Stimulated activated naive CD4-positive, alpha-beta T cell treated with Interleukin-2 at 50 U/mL for 16 hours (primary cell): Measurements from ENCODE around the gene CMIP.
"Not testable (repeated sequence)": the region's sequence is repeated elsewhere in the genome, so short reads cannot be mapped to it uniquely, and the experiment has no call there.

Source experiments
- DNase-seq: peaks from one replicate; lab custom pipeline; 2025; lab: John Stamatoyannopoulos, UW

Gene CMIP

DNA sequence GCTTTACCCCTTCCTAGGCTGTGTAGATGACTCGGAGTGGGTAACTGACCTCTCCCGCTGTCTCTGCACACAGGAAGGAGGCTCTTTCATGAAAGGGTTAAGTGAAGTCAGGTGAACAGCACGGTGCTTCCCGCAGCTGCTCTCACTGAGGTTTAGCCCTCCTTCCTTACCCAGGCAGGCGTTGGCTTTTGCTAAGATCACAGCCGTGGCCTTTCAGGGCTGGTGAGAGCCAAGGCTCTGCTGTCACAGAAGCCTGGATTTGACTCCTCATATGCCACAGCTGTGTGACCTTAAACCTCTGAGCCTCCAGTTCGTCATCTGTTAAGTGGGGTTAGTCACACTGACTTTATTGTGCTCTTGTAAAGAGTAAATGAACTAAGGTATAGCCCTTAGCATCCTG is 243.6 kb downstream of the CMIP start:
- DNase-seq = no peak

DNA sequence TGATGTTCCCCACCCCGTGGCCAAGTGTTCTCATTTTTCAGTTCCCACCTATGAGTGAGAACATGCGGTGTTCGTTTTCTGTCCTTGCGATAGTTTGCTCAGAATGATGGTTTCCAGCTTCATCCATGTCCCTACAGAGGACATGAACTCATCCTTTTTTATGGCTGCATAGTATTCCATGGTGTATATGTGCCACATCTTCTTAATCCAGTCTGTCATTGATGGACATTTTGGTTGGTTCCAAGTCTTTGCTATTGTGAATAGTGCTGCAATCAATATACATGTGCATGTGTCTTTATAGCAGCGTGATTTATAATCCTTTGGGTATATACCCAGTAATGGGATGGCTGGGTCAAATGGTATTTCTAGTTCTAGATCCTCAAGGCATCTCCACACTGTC is 244.2 kb downstream of the CMIP start:
- DNase-seq = not testable (repeated sequence)

DNA sequence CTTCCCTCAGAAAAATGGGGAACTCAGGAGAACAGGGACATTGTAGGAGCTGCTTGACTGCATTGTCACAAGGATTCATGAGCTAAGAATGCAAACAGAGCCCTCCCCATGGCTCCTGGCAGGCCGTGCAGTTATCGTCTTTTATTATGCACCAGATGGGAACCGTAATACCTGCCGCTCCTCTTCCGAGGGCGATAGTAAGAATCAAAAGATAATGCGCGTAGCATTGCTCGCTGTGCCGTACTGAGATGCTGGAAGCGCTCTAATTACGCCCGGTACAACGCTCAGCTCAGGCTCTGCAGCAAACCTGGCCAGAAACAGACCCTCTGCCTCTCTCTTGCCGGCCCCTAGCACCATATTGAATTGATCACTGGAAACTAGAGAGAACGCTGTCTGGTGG is 247.4 kb downstream of the CMIP start:
- DNase-seq = no peak

DNA sequence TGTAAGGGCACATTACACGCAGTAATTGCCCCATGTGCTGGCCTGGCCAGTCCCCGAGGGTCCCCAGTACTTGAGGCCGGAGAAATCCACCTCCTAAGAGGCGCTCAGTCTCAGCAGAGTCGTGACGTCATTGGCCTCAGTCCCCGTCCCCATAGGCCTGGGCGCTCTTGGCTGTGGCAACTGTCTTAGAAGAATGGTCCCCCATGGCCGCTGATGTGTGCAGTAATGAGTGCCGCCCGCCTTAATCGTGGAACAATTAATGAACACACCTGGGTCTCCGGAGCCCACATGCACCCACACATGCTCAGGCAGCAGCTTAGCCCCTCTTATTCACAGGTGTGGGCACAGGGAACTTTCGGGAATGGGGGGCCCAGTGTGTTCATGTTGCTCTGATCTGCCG is 248.0 kb downstream of the CMIP start:
- no peak for DNase-seq

DNA sequence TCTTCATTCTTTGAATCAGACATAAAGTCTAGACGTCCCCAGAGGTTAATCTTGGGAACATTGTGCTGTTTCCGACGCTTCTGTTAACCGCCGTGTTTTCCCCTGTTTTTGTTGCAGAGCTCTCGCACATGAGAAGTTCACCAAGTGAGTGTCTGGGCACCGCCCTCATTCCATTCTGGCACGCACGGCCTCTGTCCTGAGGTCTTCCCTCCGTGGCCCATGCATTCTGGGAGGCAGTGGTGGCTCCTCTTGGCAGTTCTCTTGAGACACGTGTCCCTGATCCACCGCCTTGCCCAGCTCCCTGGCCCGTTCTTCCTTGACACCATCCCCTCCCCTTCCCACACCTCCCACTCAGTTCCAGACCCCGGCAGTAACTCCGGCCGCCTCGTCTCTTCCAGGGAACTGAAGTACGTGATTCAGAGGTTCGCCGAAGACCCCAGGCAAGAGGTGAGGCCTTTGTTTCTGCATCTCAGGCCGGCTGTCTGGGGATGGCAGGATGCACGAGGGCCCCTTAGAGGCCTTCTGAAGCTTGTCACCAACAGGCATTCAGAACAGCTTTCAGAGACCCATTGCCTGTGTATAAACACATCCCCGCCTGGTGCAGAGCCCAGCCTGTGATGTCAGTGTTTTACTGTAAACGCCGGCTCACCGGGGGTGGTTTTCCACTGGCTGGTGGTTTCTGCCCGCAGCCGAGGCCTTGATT is 248.6 kb downstream of the CMIP start:
- no peak for DNase-seq

DNA sequence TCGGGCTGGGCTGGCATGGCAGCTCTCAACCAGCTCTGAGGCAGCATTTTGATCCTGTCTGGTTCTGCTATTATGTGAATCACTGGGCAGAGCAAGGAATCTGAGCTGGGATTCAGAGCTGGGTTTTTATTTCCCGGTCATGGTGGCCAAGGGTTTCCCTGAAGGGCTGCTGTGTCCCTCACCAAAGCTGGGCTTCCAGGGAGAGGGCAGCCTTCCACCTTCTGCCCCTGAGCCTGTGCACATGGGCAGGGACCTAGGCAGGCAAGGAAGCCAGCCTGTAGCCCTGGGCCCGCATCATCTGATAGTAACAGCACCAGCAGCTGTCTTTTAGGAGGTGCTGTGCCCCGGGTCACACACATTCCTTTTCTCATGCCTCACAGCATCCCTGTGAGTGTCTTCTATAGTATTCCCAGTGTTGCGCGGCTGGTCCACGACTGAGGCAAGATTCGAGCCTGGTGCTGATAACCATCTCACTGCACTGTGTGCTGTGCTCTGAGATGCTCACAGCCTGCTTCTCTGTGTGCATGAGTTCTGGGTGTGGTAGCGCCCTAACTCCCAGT is 249.2 kb downstream of the CMIP start:
- no peak for DNase-seq

DNA sequence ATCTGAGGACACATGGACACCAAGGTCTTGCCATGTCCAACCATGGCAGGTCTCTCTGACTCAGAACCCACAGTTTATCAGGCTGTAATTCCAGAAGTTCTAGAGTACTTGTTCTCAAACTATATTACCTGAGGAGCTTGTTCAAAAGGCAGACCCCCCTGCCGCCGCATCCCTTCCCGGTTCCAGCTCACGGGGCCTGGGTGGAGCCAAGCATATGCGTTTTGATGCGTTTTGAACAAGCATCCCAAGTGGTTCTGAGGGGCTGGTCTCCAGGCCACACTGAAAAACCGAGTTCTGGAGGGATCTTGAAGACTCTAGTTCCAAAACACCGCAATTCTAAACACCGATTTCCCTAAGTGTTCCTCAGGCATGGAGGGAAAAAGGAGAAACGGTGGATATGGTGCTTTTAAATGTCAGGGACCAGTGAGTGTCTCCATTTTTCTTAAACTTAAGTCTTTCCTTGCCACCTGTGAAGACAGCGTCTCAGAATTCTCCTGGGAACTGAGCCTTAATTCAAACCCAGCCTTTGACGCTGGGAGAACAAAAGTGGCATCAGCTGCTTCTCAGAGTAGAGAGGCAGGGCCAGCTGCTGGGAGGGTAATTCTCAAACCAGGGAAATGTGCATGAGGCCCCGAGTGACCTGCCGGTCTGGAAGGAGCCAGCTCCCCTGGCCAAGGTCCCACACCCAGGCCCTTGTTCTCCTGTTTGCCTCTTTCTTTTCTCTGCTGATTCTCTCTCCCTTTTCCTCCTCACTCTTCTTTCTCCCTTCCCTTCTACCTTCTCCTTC is 250.1 kb downstream of the CMIP start:
- no peak for DNase-seq

DNA sequence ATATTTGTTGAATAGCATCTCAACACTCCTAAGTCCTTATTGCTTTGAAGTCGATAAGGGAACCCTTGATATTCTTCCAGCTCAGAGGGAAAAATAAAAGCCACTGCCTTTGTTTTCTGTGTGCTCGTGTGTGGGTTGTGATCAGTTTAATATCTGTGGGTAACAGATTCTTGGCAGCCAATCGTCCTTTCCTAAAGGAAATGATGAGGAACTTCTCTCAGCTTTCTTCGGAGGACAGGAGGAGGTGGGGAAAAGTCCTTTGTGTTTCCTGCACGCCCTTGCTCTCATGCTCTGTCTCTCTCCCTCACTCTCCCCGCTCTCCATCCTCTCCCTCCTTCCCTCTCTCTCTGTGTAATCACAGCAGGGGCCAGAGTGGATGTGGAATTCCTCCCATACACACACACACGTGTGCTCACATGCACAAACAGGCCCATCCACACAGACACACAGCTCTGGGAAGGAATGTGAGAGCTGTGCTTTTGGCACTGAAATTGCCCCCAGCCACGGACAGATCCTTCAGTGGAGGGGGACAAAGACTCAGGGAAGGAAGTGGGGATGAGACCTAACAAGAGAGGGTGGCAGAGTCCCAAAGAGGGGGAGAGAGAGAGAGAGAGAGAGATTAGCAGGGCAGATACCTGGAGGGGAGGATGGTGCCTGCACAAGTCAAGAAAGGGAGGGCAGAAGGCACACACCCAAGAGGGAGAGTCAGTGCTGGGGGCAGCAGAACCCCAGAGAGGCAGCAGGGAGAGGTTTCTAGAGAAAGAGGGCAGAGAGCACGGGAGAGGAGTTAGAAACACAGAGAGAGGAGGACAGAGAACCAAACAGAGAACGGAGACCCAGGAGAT is 250.9 kb downstream of the CMIP start:
- DNase-seq = no peak

DNA sequence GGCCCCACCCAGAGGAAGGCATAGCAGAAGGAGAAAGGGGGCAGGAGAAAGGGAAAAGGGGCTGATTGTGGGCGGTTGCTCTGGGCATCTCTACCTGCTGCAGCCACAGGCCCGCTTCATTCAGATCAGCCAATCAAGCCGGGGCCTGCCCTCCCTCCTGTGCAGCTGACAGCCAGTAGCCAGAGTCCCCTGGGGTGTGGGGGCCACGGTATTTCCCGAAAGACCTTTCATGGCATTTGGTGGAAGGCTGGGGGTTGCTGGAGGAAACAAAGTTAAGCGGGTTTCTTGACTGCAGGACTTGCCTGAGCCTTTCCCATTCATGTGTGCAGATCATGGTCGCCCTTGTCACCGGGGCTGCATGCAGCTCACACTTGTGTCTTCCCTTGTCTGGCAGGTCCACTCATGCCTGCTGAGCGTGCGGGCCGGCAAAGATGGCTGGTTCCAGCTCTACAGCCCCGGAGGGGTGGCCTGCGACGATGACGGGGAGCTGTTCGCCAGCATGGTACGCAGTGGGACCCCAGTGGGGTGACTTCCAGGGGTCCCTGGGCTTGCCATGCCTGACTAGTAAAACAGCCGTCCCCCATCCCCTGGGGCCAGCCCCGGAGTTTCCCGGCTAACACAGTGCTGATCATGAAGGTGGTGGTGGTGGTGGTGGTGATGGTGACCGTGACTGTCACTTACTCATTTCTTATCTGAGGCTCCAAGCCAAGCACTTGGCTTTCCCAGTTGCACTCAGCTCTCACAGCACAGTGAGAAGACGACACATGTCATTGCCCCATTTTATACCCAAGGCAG is 251.8 kb downstream of the CMIP start:
- DNase-seq = no peak

DNA sequence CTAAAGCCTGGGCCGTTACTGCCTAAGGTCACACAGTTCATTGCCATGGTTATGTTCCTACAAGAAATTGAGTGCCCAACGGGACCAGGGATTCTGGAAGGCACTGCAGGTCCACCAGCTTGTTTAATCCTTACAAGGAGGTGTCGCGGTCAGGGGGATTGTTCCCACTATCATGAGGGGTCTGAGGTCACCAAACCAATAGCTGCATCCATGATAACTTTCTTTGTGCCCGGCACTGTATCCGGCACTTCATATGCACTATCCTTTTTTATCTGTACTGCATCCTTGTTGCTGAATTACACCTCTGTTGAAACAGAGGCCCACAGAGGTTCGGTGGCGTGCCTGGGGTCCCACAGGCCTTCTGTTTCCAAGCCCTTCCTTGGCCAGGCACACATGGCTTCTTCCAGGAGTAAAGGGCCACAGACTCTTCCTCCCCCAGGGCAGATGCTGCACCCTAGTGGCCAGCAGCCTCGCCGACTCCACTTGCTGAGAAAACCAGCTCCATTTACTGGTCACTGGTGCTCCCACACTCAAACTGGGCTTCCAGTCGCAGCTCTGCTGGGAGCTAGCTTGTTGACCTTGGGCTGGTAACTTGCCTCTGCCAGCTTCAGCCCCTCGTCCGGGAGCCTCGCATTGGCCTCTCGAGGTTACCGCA is 252.5 kb downstream of the CMIP start:
- DNase-seq = no peak

DNA sequence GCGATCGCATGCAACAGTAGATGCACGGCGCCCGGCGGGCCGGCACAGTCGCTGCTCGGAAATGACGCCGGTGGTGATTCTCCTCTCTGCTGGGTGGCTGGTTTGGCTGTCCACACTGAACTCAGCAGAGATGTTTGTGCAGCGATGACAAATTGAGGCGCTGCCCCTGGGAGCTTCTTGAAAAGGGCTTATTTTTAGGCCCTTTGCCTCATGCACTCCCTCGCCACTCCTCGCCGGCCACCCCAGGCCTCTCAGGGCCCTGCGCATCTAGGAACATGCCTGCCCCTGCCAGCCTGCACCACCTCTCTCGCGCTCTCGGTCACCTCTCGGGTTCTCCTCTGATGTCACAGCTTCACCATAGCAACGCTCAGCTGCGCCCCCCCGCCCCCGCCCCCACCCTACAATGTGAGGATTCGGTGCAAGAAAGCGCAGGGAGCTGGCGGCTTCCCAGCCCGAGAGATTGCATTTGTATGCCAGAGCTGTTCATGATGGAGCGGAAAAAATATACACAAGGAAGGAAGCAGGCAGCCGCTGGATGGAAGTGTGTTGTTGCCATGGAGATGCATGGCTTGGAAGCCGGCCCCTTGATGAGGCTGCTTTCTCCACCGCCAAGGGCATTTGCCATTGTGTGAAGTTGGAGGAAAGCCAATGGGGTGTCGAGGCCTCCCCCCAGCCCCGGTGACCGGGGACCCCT is 253.2 kb downstream of the CMIP start:
- DNase-seq = no peak

DNA sequence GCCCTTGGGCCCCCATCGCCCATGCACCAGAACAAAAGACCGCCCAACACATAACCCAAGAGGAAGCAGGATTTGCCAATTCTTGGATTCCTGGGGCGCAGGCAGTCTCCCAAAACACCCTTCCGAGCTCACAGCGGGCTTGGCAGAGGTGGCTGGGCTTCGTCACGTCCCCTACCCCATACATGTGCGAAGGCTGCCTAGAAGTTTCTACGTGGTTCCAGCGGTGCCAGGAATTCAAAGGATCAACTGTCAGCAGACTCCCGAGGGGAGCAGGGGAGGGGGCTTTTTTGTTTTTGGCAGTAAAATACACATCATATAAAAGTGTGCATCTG is 253.7 kb downstream of the CMIP start:
- no peak for DNase-seq

DNA sequence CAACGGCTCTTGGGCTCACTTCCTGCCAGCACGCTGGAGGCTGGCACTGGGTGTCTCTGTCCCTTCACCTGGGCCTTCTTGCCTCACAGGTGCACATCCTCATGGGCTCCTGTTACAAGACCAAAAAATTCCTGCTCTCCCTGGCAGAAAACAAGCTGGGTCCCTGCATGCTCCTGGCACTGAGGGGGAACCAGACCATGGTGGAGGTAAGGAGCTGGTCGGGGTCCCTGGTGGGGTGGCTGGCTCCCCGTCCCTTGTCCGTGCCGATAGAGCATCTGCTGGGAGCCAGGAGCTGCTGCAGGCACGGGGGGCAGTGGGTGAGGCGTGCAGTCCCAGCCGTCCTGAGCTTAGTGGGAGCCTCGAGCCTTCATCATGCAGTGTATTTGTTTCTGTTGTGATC is 255.0 kb downstream of the CMIP start:
- no peak for DNase-seq

DNA sequence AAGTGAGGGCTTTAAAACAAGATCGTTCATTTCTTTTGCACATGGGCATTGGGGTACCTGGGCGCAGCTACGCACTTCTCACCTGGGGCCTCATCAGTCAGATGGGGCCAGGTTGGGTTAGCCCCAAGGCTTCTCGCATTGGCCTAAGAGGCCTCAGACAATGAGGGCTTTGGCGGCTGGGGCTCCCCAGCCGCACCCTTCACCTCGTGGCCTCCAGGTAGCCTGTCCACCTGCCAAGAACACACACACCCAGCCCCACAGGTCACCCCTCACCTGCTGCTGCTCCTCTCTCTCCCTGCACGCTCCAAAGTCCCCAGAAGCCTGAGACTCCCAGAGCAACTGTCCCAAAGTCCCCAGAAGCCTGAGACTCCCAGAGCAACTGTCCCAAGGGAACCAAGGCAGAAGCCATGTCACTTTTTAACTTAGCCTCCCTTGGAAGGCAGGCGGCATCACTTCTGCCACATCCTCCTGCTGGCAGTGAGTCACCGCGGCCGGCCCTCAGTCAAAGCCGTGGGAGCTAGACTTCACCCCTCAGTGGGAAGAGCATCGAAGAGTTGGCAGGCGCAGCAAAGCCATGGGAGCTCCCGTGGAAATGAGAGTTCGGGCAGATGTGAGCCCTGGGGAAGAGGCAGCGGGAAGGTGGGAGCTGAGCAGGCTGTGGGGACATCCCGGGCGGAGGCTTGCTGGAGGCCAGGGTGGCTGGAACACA is 255.6 kb downstream of the CMIP start:
- DNase-seq = no peak

DNA sequence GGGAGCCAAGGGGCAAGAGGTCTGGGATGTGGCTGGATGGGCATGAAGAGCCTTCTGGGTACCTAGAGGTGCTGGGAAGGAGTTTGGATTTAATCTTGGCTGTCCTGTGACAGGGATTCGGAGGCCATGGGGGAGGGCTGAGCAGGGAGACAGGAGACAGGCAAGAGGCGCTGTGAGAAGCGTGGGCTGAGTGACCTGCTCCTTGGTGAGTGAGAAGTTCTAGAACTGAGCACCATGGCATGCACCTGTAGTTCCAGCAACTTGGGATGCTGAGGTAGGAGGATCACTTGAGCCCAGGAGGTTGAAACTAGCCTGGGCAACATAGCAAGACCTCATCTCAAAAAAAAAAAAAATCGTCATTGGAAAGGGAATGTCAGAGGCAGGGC is 256.2 kb downstream of the CMIP start:
- no peak for DNase-seq

DNA sequence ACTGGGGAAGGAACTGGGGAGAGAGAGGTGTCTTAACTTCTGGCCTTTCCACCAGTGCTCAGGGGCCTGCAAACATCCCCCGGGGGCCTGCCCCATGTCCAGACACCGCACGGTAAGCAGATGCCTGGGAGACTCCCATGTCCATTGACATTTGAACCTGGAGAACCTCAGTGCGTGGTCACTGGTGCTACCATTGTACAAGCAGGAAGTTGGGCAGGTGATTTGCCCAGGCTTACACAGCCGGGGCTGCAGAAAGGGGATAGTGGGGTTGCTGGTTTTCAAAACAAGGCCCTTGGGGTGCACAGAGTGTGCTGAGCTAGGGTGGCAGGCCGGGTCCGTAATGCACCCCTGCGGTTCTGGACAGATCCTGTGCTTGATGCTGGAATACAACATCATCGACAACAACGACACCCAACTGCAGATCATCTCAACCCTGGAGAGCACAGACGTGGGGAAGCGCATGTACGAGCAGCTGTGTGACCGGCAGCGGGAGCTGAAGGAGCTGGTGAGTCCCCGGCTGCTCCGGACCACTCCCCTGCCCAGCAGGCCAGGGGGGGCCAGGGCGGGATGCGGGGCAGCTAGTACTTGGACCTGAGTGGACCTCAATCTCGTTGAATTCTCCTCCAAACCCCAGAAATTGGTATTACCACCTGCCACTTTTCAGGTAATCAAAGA is 256.8 kb downstream of the CMIP start:
- no peak for DNase-seq

DNA sequence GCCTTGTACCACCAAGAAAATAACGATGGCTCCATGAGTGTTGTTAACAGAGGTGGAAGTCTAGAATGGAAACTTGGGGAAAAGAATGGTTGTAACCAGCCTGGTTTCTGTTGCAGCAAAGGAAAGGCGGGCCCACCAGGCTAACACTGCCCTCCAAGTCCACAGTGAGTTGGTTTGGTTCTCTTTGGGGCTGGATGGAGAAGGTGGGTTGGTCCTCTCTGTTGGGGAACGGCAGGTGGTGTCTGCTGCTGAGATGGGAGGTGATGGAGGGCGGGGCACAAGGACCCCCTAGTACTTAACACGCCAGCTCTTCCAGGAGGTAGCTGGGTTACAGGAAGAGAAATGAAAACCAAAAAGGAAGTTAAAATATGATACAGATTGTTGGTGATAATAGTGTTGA is 257.9 kb downstream of the CMIP start:
- DNase-seq = no peak

DNA sequence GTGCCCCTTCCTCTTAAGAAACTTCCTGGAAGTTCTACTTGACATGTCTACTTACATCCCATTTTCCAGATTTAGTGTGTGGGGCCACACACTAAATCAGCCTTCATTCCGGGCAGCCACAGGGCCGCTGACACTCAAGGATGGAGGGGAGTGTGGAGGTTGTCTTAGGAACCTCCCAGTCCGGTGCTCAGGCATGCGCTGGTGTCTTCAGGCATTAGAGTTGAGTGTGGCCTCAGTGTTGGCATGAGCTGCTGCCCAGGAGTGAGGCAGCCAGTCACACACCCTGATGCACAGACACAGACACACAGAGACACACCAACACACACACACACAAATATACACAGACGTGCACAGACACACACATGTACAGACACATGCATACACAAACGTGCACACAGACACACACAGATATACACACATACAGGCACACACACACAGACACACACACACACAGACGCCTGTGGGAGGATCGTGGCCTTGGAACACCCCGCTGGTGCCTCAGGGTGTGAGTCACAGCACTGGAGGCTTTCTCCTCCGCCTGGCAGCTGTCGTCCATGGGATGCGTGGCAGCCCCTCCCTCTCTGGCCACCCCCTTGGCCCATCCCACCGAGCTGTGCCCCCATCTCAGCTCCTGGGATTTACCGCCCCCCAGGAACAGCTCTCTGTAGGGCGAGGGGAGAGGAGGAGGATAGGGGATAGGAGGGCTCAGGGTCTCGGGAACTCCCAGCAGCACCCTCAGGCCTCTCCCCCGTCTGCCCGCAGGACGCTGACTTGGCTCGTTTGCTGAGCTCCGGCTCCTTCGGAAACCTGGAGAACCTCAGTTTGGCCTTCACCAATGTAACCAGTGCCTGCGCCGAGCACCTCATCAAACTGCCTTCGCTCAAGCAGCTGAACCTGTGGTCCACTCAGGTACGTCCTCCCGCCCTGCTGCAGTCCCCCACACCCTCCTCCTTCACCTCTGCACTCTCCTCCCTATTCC is 258.9 kb downstream of the CMIP start:
- DNase-seq = no peak
